ENCODE measurements around the gene TNNT3. TPM values are rescaled to one million over a fixed set of nuclear protein-coding genes. Genes with fewer than 3 reads are reported as not detected.

The TNNT3 gene
- total and polyA plus RNA-seq, 2 experiments from 2014 or later = 2.7 to 3.8 TPM

- no peak for TF ChIP-seq CTCF (IDR thresholded peaks at IDR 0.05; ENCODE audit: low read depth, low read length)
- Histone ChIP-seq H3K27ac (no peak overlapping the region), H3K9me3 (ENCODE audit: low read depth) (no peaks in the 10 kb centered on the region), H3K36me3 (no peaks in the 10 kb centered on the region), H3K27me3 (no peaks in the 10 kb centered on the region), H3K4me1 (ENCODE audit: low read depth) (no peaks in the 10 kb centered on the region), H3K4me3 (no peak overlapping the region)
- DNase-seq (ENCODE audit: low read depth in 1 of 2, low spot score in 1 of 2) = peak in 1 of 2 donors; percentile 83
These were observed 2.2 kb downstream of the TNNT3 start for GRCh38 chr11:1921574-1922141.

DNA sequence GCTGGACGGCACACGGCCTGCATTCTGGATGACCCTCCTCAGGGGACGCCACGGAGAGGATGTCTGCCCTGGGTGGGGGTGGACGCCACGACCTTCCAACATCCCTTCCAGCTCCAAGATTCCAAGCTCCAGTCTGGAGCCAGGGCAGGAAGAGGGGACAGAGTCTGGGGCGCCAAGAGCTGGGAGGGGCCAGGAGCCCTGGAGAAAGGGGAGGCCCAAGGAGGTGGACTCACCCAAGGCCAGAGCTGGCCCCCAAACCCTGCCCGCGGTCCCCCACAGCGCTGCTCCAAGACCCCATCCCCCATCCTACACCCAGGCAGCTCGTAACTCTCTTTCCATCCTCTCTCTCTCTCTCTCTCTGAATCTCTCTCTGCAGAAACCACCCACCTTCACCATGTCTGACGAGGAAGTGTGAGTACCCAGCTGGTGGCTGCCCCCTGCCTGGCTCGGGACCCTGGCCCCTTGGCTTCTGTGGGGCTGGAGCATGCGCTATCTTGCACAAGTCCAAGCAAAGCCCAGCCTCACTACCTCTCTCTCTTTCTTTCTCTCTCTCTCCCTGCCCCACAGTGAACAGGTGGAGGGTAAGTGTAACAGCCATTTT lies 3.1 kb downstream of the TNNT3 start:
- H3K4me1 ChIP-seq (ENCODE audit: low read depth) = peaks cover 8% of the 10 kb centered on the region
- H3K4me3 ChIP-seq = no peak overlapping the region
- H3K27me3 ChIP-seq = no peaks in the 10 kb centered on the region
- no peaks in the 10 kb centered on the region for H3K36me3 ChIP-seq
- TF ChIP-seq CTCF (IDR thresholded peaks at IDR 0.05; ENCODE audit: low read depth, low read length) = no peak
- no peak overlapping the region for H3K27ac ChIP-seq
- no peaks in the 10 kb centered on the region for H3K9me3 ChIP-seq (ENCODE audit: low read depth)
- DNase-seq (ENCODE audit: low read depth in 1 of 2, low spot score in 1 of 2) = no peak

DNA sequence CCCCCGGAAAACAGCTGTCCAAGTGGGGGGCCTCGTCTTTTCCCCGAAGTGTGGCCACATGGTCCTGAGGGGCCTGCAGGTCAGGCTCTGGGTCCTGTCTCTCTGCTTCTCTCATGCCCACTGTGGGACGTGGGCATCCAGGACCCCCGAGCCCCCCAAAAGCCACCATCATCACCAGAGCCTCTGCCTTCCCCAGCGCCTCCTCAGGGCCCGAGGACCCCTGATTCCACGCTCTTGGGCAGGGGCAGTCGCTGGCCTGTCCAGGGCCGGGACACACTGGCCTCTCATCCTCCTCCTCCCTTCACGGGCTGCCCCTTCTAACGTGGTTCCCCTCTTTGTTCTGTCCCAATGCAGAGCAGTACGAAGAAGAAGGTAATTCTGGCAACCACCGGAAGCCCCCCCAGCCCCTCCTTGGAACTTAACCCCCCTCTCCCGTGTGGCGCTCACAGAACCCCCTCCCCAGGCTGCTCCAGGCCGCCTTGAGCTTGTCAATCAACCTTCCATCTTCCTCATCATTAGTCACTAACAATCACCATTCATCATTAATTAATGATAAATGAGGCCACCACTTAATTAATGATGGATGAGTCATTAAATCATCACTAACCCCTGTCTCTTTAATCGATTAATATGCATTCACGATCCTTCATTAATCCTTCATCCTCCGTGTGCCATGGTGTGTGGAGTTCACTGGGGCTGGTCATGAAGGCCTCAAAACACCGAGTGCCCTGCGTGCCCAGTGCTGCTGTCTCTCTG lies 3.9 kb downstream of the TNNT3 start:
- no peaks in the 10 kb centered on the region for H3K27me3 ChIP-seq
- H3K27ac ChIP-seq = no peak overlapping the region
- TF ChIP-seq CTCF (IDR thresholded peaks at IDR 0.05; ENCODE audit: low read depth, low read length) = no peak
- peaks cover 8% of the 10 kb centered on the region for H3K4me1 ChIP-seq (ENCODE audit: low read depth)
- H3K36me3 ChIP-seq = no peaks in the 10 kb centered on the region
- no peak for DNase-seq (ENCODE audit: low read depth in 1 of 2, low spot score in 1 of 2)
- H3K9me3 ChIP-seq (ENCODE audit: low read depth) = no peaks in the 10 kb centered on the region
- no peak overlapping the region for H3K4me3 ChIP-seq

DNA sequence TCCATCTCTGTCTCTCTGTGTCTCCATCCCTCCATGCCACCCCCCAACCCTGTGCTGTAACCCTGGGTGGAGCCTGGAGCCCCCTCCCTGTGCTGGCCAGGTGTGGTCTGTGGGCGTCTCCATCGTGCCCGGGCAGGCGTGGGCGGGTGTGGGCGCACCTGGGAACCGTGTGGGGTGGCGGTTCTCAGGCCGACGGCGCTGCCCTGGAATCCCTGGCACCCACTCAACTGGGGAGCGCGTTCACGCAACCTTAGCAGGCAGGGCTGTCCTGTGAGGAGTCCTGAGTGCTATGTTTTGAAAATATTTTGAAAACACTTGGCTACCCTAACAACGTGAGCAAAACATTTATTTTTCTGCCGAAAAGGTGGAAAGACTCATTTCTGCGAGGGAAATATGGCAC lies 4.7 kb downstream of the TNNT3 start:
- Histone ChIP-seq H3K4me3 (no peak overlapping the region), H3K4me1 (ENCODE audit: low read depth) (peaks cover 8% of the 10 kb centered on the region), H3K27ac (no peak overlapping the region), H3K27me3 (no peaks in the 10 kb centered on the region), H3K9me3 (ENCODE audit: low read depth) (no peaks in the 10 kb centered on the region), H3K36me3 (no peaks in the 10 kb centered on the region)
- no peak for TF ChIP-seq CTCF (IDR thresholded peaks at IDR 0.05; ENCODE audit: low read depth, low read length)
- DNase-seq (ENCODE audit: low read depth in 1 of 2, low spot score in 1 of 2) = no peak

DNA sequence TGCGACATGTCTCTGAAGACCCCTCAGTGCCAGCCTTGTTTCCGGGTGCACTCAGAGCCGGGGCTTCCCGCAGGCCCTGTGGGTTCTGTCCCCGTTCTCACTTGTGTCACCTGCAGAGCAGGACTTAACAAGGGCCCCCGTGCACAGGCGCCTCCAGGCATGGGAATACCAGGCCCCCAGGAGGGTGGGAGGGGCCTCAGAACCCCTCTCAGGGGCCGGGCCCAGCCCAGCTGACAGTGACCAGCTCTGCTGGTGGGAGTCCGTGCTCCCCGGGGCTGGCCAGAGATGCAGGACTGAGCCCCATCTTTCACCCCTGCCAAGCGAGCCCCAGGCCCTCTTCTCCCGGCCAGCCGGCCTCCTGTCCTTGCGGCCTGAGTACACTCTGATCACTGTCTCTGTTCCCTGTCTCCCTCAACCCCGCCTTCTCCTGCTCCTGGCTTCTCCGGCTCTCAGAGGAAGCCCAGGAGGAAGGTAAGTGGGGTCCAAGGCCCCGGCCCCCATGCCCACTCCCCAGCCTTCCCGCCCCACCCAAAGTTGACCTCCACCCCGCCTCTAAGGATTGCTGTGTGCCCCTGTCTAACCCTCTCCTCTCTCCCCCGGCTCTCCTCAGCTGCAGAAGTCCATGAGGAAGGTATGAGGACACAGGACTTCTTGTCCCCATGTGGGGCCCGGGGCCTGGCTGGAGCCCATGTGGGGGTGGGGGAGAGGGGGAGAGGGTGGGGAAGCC lies 5.3 kb downstream of the TNNT3 start:
- H3K27ac ChIP-seq = no peak overlapping the region
- no peak for DNase-seq (ENCODE audit: low read depth in 1 of 2, low spot score in 1 of 2)
- H3K4me1 ChIP-seq (ENCODE audit: low read depth) = peaks cover 8% of the 10 kb centered on the region
- no peaks in the 10 kb centered on the region for H3K27me3 ChIP-seq
- no peak for TF ChIP-seq CTCF (IDR thresholded peaks at IDR 0.05; ENCODE audit: low read depth, low read length)
- H3K9me3 ChIP-seq (ENCODE audit: low read depth) = no peaks in the 10 kb centered on the region
- H3K36me3 ChIP-seq = no peaks in the 10 kb centered on the region
- no peak overlapping the region for H3K4me3 ChIP-seq
